Activated naive CD4-positive, alpha-beta T cell treated with anti-CD3 and anti-CD28 coated beads for 36 hours (primary cell): Measurements from ENCODE around the gene ORMDL2. TPM values are rescaled to one million over a fixed set of nuclear protein-coding genes. Genes with fewer than 3 reads are reported as not detected.
"Not testable (repeated sequence)": the region's sequence is repeated elsewhere in the genome, so short reads cannot be mapped to it uniquely, and the experiment has no call there.

Experiments
- CTCF ChIA-PET: fragments of 350-600 bp; sonication (Branson Sonifier 250); formaldehyde crosslinking; loops from one replicate; lab custom pipeline; 2021; ENCODE audit warnings: antibody characterized with exemption; lab: Charles Lee
- DNase-seq: peaks from one replicate; pipeline ENCODE4 v3.0.0-alpha.2; 2020
- H3K27ac Mint-ChIP-seq: one replicate; pipeline ENCODE4 v1.8.0; 2021; ENCODE audit warnings: mild to moderate bottlenecking, mixed read lengths
- H3K27me3 Mint-ChIP-seq: one replicate; pipeline ENCODE4 v1.8.0; 2021; ENCODE audit warnings: low read depth, mixed read lengths
- H3K36me3 Mint-ChIP-seq: one replicate; pipeline ENCODE4 v1.8.0; 2021; ENCODE audit warnings: low read depth, mixed read lengths
- H3K4me1 Mint-ChIP-seq: one replicate; pipeline ENCODE4 v1.8.0; 2021; ENCODE audit warnings: low read depth, mixed read lengths
- H3K4me3 Mint-ChIP-seq: one replicate; pipeline ENCODE4 v1.8.0; 2021; ENCODE audit warnings: mild to moderate bottlenecking, moderate library complexity, mixed read lengths
- H3K9me3 Mint-ChIP-seq: one replicate; pipeline ENCODE4 v1.8.0; 2021; ENCODE audit warnings: mixed read lengths
- intact Hi-C: fragments of 100-400 bp; cut with micrococcal nuclease; formaldehyde crosslinking; loops from one replicate; pipeline ENCODE4 v1.15.1; 2023
- total RNA-seq, 2 experiments: library from RNA; stranded (reverse); gene quantifications; one replicate each; pipeline ENCODE4 v1.2.3, GENCODE V29; 2021

The ORMDL2 gene
- total RNA-seq, 2 experiments from 2014 or later: 23.8 to 26.4 TPM

DNA sequence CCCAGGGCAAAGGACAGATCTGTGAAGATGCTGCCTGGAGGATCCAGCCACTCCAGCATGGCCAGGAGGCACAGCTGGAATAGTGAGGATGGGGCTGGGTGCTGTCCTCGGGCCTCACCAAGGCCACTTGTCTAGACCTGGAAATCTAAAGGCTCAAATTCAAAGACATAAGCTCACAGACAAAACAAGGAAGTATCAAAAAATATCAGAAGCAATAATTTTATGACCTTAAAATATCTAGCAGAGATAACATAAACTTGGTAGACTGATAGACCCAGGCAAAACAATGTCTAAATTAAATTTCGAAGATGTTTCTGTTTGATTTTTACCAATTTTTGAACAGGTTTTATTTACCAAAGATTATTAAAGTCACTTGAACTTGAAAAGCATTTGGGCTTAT lies 47.5 kb downstream of the ORMDL2 start:
- no peak overlapping the region for H3K27ac Mint-ChIP-seq
- CTCF ChIA-PET: no interaction called here
- peaks cover 2% of the 10 kb centered on the region for H3K36me3 Mint-ChIP-seq
- H3K4me3 Mint-ChIP-seq: no peak overlapping the region
- H3K9me3 Mint-ChIP-seq: peaks cover 4% of the 10 kb centered on the region
- no peaks in the 10 kb centered on the region for H3K27me3 Mint-ChIP-seq
- DNase-seq: no peak
- intact Hi-C loops: no loop called here
- no peaks in the 10 kb centered on the region for H3K4me1 Mint-ChIP-seq

DNA sequence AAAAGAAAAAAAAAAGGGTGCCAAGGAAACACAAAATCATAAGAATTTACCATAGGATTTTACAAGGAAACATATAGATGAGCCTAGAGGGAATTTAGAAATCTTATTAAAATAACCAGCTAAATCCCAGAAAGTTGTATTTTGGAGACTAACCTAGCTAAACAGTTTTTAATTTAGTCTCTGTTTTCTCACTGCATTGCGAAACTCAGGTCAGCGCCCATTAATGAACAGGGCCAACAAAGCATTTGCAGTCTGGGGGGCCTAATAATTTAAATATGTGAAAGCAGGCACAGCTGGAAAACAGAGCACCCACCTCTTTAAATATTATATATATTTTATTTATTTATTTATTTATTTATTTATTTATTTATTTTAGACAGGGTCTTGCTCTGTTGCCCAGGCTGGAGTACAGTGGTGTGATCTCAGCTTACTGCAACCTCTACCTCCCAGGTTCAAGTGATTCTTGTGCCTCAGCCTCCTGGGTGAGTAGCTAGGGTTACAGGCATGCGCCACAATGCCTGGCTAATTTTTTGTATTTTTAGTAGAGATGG lies 48.7 kb downstream of the ORMDL2 start:
- H3K27me3 Mint-ChIP-seq, H3K4me1 Mint-ChIP-seq, H3K9me3 Mint-ChIP-seq, H3K36me3 Mint-ChIP-seq, H3K4me3 Mint-ChIP-seq, H3K27ac Mint-ChIP-seq, DNase-seq, intact Hi-C loops, CTCF ChIA-PET: not testable (repeated sequence)

Other genes starting within 250 kb of the ORMDL2 start
- gene OR2AP1, start 245.6 kb upstream of the ORMDL2 start, total RNA-seq: not detected
- not detected for gene OR10P1, start 181.1 kb upstream of the ORMDL2 start, total RNA-seq
- gene ITGA7, start 110.1 kb upstream of the ORMDL2 start, total RNA-seq: 1 to 10 TPM; 3.9 to 4.8 TPM
- 100 to 1,000 TPM; 118 to 124 TPM for gene BLOC1S1, start 102.0 kb upstream of the ORMDL2 start, total RNA-seq
- gene RDH5, start 97.6 kb upstream of the ORMDL2 start, total RNA-seq: 1 to 10 TPM; 2.1 to 2.6 TPM
- gene CD63, start 89.0 kb upstream of the ORMDL2 start, total RNA-seq: 10 to 100 TPM; 62.3 to 73.6 TPM
- gene GDF11, start 74.9 kb upstream of the ORMDL2 start, total RNA-seq: 1 to 10 TPM; 4.2 TPM
- 100 to 1,000 TPM; 100 to 101 TPM for gene SARNP, start 317 bp upstream of the ORMDL2 start, total RNA-seq
- 10 to 100 TPM; 19.7 to 21.9 TPM for gene DNAJC14, start 11.5 kb downstream of the ORMDL2 start, total RNA-seq
- under 1 TPM in 1 of 2 experiments, not detected in 1; 0.10 TPM for gene MMP19, start 24.9 kb downstream of the ORMDL2 start, total RNA-seq
- 10 to 100 TPM; 18.8 to 19.3 TPM for gene PYM1, start 109.9 kb downstream of the ORMDL2 start, total RNA-seq
- 100 to 1,000 TPM; 285 to 331 TPM for gene DGKA, start 113.1 kb downstream of the ORMDL2 start, total RNA-seq
- 1 to 10 TPM; 1.2 to 1.5 TPM for gene PMEL, start 148.0 kb downstream of the ORMDL2 start, total RNA-seq
- gene CDK2, start 148.8 kb downstream of the ORMDL2 start, total RNA-seq: 100 to 1,000 TPM; 121 to 126 TPM
- 10 to 100 TPM; 33.2 to 35.7 TPM for gene RAB5B, start 156.0 kb downstream of the ORMDL2 start, total RNA-seq
- 1 to 10 TPM; 1.7 to 2.2 TPM for gene SUOX, start 179.2 kb downstream of the ORMDL2 start, total RNA-seq
- gene IKZF4, start 203.0 kb downstream of the ORMDL2 start, total RNA-seq: 1 to 10 TPM; 7.5 to 8.2 TPM
- gene RPS26, start 223.9 kb downstream of the ORMDL2 start, total RNA-seq: 10 to 100 TPM; 31.0 to 37.3 TPM